ENCODE data around the gene SNTA1.

- no peak for TF ChIP-seq CTCF (IDR thresholded peaks at IDR 0.05)
- TF ChIP-seq POLR2A (IDR thresholded peaks at IDR 0.05), result no peak
Measured at GRCh38 chr20:33418033-33418432, 25.5 kb downstream of the SNTA1 start.
